OCI-LY1 (cell line): ENCODE data around the gene RUNX1.

Experiments used
- H2AFZ ChIP-seq: fragments of 200-600 bp; sonication (generic), shearing (Covaris generic); 2 replicates; pipeline ENCODE4 v1.6.0; 2014; ENCODE audit warnings: antibody characterized with exemption, mild to moderate bottlenecking, low read length
- H3F3A ChIP-seq: fragments of 200-600 bp; sonication (generic), shearing (Covaris generic); 2 replicates; pipeline ENCODE4 v1.6.0; 2014; ENCODE audit warnings: mild to moderate bottlenecking, antibody characterized with exemption, low read length, moderate library complexity; ENCODE audit not compliant: insufficient read depth
- H3K27ac ChIP-seq: fragments of 200-600 bp; sonication (generic); 2 replicates; pipeline ENCODE4 v1.5.1; 2014; ENCODE audit warnings: low read length, mixed run types, mild to moderate bottlenecking, low read depth; ENCODE audit not compliant: poor library complexity, severe bottlenecking
- H3K27me3 ChIP-seq: fragments of 200-600 bp; sonication (generic); 2 replicates; pipeline ENCODE4 v1.6.0; 2014; ENCODE audit warnings: antibody characterized with exemption, mild to moderate bottlenecking, low read length, moderate library complexity; ENCODE audit not compliant: insufficient read depth
- H3K36me3 ChIP-seq: fragments of 200-600 bp; sonication (generic); 2 replicates; pipeline ENCODE4 v1.6.1; 2014; ENCODE audit warnings: mild to moderate bottlenecking, antibody characterized with exemption, low read length, moderate library complexity, mixed read lengths; ENCODE audit not compliant: insufficient read depth
- H3K4me1 ChIP-seq: fragments of 200-600 bp; sonication (generic); 2 replicates; pipeline ENCODE4 v1.5.1; 2014; ENCODE audit warnings: mild to moderate bottlenecking, low read length, moderate library complexity; ENCODE audit not compliant: insufficient read depth, severe bottlenecking
- H3K4me2 ChIP-seq: fragments of 200-600 bp; sonication (generic), shearing (Covaris generic); 2 replicates; pipeline ENCODE4 v1.6.1; 2014; ENCODE audit warnings: low read length
- H3K4me3 ChIP-seq: fragments of 200-600 bp; sonication (generic); 2 replicates; pipeline ENCODE4 v1.5.1; 2014; ENCODE audit warnings: low read length, low read depth, mild to moderate bottlenecking, mixed read lengths; ENCODE audit not compliant: poor library complexity, severe bottlenecking
- H3K79me2 ChIP-seq: fragments of 200-600 bp; shearing (Covaris generic); 2 replicates; pipeline ENCODE4 v1.6.1; 2016; ENCODE audit warnings: mixed run types, low read length, mixed read lengths; ENCODE audit not compliant: insufficient read depth
- H3K9ac ChIP-seq: fragments of 200-600 bp; sonication (generic), shearing (Covaris generic); 2 replicates; pipeline ENCODE4 v1.6.1; 2014; ENCODE audit warnings: mild to moderate bottlenecking, low read length, mixed read lengths
- H3K9me2 ChIP-seq: fragments of 200-600 bp; sonication (generic), shearing (Covaris generic); 2 replicates; pipeline ENCODE4 v1.6.1; 2014; ENCODE audit warnings: low read depth, mild to moderate bottlenecking, low read length, mixed read lengths
- H3K9me3 ChIP-seq: fragments of 200-600 bp; shearing (Covaris generic); 2 replicates; pipeline ENCODE4 v1.6.1; 2014; ENCODE audit warnings: low read length, mixed read lengths
- H4K20me1 ChIP-seq: fragments of 200-600 bp; sonication (generic), shearing (Covaris generic); 2 replicates; pipeline ENCODE4 v1.6.0; 2016; ENCODE audit warnings: mild to moderate bottlenecking, low read length; ENCODE audit not compliant: insufficient read depth
- EZH2 ChIP-seq: fragments of 200-600 bp; sonication (generic), shearing (Covaris generic); IDR thresholded peaks from 2 replicates; pipeline ENCODE4 v1.8.0; 2017; ENCODE audit warnings: borderline replicate concordance, mixed run types, mild to moderate bottlenecking, antibody characterized with exemption, low read length, moderate library complexity, mixed read lengths
- TF ChIP-seq, protein P1 (sequence below): fragments of 200-600 bp; sonication (generic), shearing (Covaris generic); IDR thresholded peaks from 2 replicates; pipeline ENCODE4 v1.5.1; 2017; ENCODE audit warnings: mild to moderate bottlenecking, antibody characterized with exemption, low read length, moderate library complexity, mixed read lengths

RUNX1 gene

DNA sequence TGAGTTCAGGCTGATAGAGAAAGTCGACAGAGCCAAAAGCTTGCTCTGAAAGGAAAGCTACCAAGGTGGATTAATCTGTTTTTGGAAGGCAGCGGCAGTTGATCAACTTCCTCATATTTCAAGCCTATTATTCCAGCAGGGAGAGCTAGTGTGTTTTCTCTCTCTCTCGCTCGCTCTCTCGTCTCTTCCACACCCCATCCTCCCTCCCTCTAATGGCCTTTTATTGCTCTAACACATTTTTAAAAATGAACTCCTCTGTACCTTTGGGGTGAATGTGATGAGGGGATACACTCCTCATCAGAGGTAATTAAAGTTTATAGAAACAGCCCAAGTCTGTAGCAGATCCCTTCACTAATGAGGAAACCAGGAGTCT, 253.9 kb downstream of the RUNX1 start:
- H3K9ac ChIP-seq, result no peak overlapping the region
- H3K27ac ChIP-seq, result no peak overlapping the region

DNA sequence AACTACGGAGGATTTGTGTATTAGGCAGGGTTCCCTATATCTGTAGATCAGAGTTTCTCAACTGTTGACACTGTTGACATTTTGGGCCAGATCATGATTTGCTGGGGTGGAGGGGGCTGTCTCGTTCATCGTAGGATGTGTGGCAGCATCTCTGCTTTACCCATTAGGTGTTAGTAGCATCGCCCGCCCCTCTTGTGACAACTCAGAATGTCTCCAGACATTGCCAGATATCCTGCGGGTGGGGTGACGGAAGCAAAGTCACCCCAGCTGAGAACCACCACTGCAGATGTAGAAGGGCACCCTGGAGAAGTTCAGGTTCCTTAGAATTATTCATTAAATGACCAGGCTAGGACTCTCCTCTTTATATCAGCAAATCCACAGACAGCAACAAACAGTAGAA, 254.4 kb downstream of the RUNX1 start:
- H3K4me3 ChIP-seq, result no peak overlapping the region
- H3F3A ChIP-seq, result no peaks in the 10 kb centered on the region
- peaks cover 70% of the 10 kb centered on the region for H3K36me3 ChIP-seq
- H3K27me3 ChIP-seq, result no peaks in the 10 kb centered on the region
- TF ChIP-seq EZH2, result no peak
- TF ChIP-seq, protein P1, sequence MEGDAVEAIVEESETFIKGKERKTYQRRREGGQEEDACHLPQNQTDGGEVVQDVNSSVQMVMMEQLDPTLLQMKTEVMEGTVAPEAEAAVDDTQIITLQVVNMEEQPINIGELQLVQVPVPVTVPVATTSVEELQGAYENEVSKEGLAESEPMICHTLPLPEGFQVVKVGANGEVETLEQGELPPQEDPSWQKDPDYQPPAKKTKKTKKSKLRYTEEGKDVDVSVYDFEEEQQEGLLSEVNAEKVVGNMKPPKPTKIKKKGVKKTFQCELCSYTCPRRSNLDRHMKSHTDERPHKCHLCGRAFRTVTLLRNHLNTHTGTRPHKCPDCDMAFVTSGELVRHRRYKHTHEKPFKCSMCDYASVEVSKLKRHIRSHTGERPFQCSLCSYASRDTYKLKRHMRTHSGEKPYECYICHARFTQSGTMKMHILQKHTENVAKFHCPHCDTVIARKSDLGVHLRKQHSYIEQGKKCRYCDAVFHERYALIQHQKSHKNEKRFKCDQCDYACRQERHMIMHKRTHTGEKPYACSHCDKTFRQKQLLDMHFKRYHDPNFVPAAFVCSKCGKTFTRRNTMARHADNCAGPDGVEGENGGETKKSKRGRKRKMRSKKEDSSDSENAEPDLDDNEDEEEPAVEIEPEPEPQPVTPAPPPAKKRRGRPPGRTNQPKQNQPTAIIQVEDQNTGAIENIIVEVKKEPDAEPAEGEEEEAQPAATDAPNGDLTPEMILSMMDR, result no peak
- no peaks in the 10 kb centered on the region for H3K79me2 ChIP-seq
- H3K4me1 ChIP-seq, result no peaks in the 10 kb centered on the region
- H3K9ac ChIP-seq, result no peak overlapping the region
- H3K9me2 ChIP-seq, result no peaks in the 10 kb centered on the region
- H2AFZ ChIP-seq, result no peak overlapping the region
- H3K9me3 ChIP-seq, result no peaks in the 10 kb centered on the region
- H4K20me1 ChIP-seq, result no peaks in the 10 kb centered on the region
- no peak overlapping the region for H3K4me2 ChIP-seq
- no peak overlapping the region for H3K27ac ChIP-seq

More for the DNA sequence above, 253.9 kb downstream of the RUNX1 start:
- H3K27me3 ChIP-seq, result no peaks in the 10 kb centered on the region
- peaks cover 74% of the 10 kb centered on the region for H3K36me3 ChIP-seq
- TF ChIP-seq, protein P1, result no peak
- no peak for TF ChIP-seq EZH2
- no peaks in the 10 kb centered on the region for H4K20me1 ChIP-seq
- no peak overlapping the region for H2AFZ ChIP-seq
- H3K79me2 ChIP-seq, result no peaks in the 10 kb centered on the region
- no peaks in the 10 kb centered on the region for H3K9me2 ChIP-seq
- no peaks in the 10 kb centered on the region for H3K9me3 ChIP-seq
- no peaks in the 10 kb centered on the region for H3K4me1 ChIP-seq
- H3K4me2 ChIP-seq, result no peak overlapping the region
- no peak overlapping the region for H3K4me3 ChIP-seq
- H3F3A ChIP-seq, result no peaks in the 10 kb centered on the region

DNA sequence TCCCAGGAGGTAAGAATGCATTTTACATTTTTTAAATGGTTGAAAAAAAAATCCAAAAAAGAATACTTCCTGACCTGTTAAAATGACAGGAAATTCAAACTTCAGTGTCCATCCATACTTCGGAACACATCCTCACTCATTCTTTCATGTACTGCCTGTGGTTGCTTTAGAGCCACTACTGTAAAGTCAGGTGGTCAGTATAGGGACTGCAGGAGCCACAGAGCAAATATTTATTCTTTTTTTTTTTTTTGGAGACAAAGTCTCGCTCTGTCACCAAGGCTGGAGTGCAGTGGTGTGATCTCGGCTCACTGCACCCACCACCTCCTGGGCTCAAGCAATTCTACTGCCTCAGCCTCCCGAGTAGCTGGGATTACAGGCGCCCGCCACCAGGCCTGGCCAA, 255.6 kb downstream of the RUNX1 start:
- Histone ChIP-seq H3F3A (no peaks in the 10 kb centered on the region), H3K4me1 (no peaks in the 10 kb centered on the region), H3K4me3 (no peak overlapping the region), H3K9me3 (no peaks in the 10 kb centered on the region), H3K36me3 (peaks cover 59% of the 10 kb centered on the region), H4K20me1 (no peaks in the 10 kb centered on the region), H3K9me2 (no peaks in the 10 kb centered on the region), H3K79me2 (no peaks in the 10 kb centered on the region), H3K27ac (no peak overlapping the region), H3K4me2 (no peak overlapping the region), H3K27me3 (no peaks in the 10 kb centered on the region), H2AFZ (no peak overlapping the region), H3K9ac (no peak overlapping the region)
- no peak for TF ChIP-seq EZH2
- TF ChIP-seq, protein P1, result no peak
